HG03521 (cell line): ENCODE data around the gene XYLB.
"Not testable (repeated sequence)": the region's sequence is repeated elsewhere in the genome, so short reads cannot be mapped to it uniquely, and the experiment has no call there.

Experiments used
- ATAC-seq: cut with Tn5 transposase; IDR thresholded peaks from one replicate; pipeline ENCODE4 v1.9.1; 2021; ENCODE audit warnings: mild to moderate bottlenecking, moderate library complexity; ENCODE audit not compliant: unreplicated experiment

XYLB gene

DNA sequence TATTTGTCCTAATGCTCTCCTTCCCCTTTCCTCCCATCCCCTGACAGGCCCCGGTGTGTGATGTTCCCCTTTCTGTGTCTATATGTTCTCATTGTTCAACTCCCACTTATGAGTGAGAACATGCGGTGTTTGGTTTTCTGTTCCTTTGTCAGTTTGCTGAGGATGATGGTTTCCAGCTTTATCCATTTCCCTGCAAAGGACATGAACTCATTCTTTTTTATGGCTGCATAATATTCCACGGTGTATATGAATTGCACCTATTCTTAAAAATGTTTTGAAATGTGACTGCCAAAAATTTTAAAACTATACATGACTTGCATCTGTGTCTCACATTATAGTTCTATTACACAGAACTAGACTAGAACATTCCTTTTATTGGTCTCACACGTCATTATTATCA, 25.9 kb upstream of the XYLB start:
- not testable (repeated sequence) for ATAC-seq

DNA sequence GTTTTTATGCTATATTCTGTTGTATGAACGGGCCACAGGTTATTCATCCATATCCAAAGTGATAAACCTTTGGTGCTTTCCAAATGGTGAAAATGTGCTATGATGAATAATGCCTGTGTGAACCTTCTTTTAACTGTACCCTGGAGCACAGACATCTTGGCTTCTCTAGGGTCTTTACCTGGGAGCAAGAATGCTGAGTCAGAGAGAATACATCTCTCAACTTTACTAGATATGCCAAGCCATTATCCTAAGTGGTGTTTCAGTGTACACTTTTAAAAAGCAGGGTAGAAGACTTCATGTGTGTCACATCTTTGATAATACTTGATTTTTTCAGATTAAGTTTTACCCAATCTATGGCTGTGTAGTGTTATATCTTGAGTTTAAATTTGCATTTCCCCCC, 23.5 kb upstream of the XYLB start:
- no peak for ATAC-seq

DNA sequence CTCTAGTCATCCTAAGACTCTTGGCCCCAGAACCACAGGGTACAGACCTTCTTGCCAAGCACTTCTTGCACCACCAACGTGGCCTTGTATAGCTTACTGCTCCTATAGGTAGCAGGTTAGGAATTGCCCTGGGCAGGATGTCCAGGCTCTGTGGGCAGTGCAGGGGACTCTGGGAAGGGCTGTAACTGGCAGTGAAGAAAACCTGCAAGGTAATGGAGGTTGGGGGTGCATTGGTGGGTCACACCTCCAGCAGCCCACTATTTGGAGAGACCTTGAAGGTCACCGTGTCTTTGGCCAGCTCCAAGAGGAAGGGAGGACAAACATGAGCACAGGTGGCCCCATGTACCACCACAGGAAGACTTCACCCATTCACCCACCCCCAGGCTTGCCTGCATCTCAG, 21.3 kb upstream of the XYLB start:
- ATAC-seq: no peak

DNA sequence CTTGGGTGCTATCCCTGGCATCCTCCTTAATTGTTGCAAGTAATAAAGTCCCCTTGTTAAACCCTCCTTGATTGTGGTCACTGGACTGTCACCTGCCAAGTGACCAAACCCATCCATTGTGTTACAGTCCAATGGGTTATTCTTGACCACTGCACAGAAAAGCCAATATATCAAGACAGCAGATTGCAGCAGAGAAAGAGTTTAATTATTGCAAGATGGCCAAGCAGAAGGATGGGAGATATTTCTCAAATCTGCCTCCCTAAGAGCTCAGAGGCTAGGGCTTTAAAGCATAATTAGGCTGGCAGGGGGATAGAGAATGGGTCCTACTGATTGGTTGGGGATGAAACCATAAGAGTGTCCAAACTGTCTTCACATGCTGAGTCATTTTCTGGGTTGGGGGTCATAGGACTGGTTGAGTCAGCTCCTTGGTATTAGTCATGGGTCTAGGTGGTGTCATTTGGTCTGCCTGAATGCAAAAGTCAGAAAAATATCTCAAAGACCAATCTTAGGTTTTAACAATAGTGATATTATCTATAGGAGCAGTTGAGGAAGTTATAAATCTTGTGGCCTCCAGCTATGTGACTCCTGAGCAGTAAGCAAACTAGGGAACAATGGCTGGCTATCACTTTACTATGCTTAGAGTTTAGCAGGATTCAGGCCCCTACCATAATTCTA, 19.1 kb upstream of the XYLB start:
- ATAC-seq: no peak

DNA sequence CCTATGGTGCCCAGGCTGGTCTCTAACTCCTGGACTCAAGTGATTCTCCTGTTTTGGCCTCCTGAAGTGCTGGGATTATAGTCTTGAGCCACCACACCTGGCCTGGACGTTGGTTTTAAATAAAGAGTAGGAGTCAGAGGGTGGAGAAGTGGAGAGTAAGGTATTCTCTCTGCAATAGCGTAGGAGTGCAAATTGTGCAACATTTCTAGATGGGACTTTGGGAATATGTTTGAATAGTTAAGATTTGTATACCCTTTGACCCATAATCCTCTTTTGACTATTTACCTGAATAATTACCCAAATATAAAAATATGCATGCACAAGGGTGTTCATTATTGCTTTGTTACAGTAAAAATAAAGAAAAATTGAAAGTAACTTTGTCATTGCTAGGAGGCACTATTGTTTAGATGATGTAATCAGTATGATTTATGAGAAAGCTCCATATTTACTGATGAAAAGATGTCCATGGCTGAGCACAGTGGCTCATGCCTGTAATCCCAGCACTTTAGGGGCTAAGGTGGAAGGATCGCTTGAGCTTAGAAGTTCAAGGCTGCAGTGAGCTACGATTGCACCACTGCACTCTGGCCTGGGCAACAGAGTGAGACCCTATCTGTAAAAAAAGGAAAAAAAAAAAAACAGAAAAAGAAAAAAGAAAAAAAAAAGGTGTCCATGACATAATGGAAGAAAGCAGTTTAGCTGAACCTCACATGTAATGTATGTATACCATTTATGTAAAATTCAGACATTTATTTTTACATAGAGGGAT, 15.1 kb upstream of the XYLB start:
- ATAC-seq: no peak

DNA sequence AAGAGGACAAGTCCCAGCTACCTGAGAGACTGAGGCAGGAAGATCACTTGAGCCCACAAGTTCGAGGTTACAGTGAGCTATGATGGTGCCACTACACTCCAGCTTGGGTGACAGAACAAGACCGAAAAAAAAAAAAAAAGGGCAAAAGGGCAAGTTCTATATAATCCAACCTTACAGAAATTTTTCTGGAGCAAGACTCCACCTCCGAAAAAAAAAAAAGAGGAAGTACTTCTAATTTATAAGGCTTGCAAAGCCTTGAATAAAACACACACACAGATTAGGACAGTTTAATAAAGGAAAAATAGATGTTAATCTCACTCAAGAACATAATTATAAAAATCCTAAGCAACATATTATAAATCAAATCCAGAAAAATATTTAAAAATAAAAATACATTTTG, 14.4 kb upstream of the XYLB start:
- ATAC-seq: no peak

DNA sequence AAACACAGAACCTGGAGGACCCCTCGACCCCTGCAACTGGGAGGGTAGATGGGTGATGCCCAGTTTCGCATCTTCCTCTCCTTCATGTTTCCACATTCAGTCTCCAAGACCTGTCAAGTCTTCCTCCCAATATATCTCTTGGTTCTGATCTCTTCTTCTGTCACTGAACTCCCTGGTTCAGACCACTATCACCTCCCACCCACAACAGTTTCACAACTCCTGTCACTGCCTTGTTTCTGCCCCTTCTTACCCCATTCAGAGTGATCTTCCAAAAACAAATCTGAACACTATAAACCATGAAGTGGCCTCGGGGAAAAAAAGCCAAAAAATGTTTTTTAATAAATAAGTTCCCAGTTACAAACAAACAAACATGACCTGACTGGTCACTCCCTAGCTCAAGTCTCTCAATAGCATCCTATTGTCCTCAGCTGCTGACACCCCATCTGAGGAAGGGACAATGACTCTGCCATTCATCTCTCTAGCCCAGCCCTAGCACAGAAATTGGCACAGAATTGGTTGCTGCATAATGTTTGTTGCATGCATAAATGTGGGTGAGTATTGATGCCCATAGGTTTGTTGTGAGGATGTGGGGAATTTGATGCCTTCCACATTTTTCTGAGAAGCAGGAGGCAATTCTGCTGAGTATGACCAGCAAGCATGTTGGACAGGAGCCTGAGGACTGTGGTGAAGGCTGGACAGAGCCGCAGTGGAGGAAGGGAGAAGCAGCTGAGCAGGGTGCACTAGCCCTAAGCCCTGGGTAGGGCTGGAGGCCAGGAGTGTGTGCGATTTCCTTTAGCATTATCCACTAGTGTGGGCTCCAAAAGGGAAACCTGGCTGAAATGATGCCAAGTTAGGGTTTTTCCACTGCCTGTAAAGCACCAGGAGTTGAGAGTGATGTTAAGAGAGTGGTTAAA, 12.2 kb upstream of the XYLB start:
- ATAC-seq: no peak

DNA sequence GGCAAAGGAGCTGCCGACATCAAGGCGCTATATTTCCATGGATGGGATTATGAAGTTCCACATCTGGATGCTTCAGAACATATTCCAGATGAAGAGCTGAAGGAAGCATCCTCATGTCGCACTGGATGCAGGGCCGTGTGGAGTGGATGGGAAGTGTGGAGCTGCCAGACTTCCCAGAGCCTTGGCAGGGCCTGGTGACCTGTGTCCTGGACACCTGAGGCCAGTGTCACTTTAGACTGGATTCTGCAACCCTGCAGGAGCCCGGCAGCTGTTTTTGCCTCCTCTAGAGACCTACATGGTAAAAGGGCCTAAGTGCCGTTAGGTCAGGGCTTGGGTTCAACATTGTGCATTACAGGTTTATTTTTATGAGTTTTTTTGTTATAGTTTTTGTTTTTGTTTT, 11.3 kb upstream of the XYLB start:
- no peak for ATAC-seq

DNA sequence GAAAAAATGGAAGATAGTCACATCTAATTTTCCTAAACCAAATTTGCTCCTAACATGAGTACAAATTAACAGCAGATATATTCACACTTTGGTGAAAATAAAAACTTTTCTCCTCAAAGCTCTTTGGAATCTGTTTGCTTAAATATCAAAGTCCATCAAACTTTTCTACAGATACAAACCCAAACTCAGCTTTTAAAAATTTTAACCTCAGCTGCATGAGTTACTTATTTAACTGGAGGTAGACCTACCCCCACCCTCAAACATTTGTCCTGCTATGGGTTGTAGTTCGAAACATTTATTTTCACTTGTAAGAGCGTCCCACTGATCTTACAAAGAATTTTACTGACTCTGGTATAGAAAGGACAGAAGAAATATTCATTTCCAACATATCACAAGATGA, 8.9 kb upstream of the XYLB start:
- no peak for ATAC-seq

DNA sequence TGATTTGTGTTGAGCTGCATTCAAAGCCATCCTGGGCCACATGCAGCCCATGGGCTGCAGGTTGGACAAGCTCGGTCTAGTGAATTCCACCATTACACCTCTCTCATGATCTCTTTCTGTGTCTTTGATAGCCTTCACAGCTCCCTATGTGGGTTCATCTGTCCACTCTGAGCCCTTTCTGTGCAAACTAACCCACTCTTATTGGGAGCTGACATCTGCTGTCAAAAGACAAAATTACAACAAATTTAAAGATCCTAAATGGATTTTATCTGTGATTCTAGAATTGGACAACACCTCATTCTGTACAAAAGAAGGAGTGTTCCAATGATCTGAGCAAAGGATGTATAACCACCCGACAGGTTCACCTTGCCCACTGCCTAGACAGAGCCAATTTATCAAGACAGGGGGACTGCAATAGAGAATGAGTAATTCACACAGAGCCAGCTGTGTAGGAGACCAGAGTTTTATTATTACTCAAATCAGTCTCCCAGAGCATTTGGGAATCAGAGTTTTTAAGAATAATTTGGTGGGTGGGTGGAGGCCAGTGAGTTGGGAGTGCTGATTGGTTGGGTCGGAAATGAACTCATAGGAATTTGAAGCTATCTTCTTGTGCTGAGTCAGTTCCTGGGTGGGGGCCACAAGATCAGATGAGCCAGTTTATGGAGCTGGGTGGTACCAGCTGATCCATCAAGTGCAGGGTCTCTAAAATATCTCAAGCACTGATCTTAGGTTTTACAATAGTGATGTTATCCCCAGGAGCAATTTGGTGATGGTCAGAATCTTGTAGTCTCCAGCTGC, 2.6 kb upstream of the XYLB start:
- ATAC-seq: no peak

DNA sequence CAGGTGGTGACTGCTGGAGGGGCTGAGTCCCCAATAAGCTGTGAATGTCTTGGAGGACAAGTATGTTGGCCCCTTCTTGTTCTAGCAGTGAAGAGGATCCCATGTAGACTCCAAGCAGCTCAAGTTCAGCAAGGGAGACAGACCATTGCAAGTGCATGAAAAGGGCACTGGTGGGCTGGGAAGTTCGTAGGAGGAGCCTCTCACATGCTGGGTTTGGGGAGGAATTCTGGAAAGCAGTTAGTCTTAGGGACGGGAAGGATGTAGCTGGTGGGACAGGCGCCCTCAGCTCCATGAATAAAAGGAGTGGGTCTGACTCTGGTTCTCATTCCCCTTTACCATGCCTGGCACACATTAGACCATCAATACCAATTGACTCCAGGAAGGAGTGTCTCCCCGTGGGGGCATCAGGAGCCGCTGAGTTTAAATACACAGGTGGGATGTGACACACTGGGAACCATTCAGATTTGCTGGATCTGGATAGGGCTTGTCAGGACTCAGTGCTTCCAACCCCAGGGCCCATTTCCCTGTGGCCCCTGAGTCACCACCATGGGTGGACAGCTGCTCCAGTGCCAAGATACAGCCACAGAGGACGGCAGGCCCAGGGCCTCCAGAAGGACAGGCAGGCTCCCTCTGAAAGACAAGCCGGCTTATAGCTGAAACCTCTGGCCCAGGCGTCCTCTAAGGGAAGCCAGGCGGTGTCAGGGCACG, 552 bp upstream of the XYLB start:
- no peak for ATAC-seq

DNA sequence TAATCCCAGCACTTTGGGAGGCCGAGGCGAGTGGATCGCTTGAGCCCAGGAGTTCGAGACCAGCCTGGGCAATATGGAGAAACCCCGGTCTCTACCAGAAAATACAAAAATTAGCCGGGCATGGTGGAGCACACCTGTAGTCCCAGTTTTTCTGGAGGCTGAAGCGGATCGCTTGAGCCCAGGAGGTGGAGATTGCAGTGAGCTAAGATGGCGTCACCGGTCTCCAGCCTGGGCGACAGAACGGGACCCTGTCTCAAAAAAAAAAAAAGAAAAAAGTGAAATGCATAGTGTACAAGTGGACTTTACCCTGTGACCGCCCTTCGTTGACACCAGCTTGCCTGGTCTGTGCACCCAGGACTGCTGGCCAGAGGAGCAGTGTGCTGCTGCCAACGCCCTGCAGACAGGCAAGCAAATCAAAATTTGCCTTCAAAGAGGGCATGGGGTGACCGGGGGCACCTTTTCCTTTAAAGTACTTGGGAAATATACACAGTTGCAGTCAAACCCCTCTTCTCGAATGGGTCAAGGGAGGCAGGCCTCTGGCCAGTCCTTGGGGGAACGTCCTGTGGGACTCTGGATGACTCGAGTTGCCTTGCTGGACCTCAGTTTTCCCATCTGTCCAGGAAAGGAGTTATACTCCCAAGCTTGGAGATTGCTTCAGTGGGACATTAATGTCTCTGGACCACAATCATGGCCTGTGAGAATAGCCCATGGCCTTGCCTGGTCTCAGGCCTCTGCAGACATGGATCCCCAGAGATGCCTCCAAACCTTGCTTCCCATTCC, 1.0 kb downstream of the XYLB start:
- no peak for ATAC-seq

DNA sequence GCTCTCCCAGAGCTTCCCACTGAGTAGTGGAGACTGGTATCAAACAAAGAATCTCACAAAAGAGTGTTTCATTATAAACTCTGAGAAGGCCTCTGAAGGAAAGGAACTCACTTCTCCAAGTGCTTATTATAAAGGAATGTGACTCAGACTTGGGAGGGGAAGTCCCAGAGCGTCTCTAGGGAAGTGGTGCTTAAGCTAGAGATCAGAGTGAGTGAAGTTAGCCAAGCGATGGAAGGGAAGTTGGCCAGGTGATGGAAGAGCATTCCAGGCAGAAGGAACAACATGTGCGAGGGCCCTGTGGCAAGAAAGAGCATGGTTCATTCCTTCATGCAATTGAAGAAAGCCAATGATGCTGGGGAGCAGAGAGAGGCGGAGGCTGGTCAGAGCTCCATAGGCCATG, 2.3 kb downstream of the XYLB start:
- no peak for ATAC-seq

DNA sequence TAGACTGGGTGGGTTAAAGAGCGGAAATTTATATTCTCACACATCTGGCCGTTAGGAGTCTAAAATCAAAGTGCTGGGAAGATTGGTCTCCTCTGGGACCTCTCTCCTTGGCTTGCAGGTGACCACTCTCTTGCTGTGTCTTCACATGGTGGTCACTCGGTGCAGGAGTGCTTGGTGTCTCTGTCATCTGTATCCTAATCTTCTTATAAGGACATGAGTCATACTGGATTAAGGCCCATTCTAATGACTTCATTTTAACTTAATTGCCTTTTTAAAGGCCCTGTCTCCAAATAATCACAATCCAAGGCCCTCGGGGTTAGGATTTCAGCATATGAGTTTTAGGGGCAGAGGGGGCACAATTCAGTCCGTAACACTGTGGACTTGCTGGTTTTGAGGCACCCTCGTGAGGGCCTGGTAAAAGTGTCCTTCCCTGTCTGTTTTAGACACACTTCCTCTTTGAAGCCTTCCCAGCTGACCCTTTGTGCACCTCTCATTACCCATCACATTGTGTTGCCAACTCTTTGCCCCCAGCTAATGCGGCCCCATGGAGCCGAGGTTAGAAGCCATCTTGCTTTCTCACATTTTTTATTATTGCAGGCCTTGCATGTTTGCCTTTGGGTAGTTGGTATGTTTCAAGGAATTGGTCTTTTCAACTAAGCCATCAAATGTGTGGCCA, 3.2 kb downstream of the XYLB start:
- ATAC-seq: no peak

DNA sequence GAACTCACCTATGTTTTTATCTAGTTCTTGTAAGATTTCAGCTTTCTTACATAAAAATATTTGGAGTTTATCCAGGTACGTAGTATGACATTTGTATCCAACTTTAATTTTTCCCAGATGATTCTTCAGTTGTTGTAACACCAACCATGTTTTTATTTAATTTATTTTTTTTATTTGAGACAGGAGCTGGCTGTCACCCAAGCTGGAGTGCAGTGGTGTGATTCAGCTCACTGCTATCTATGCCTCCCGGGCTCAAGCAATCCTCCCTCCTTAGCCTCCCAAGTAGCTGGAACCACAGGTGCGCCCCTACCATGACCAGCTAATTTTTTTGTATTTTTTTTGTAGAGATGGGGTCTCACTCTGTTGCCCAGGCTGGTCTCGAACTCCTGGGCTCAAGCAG, 6.6 kb downstream of the XYLB start:
- ATAC-seq: no peak

DNA sequence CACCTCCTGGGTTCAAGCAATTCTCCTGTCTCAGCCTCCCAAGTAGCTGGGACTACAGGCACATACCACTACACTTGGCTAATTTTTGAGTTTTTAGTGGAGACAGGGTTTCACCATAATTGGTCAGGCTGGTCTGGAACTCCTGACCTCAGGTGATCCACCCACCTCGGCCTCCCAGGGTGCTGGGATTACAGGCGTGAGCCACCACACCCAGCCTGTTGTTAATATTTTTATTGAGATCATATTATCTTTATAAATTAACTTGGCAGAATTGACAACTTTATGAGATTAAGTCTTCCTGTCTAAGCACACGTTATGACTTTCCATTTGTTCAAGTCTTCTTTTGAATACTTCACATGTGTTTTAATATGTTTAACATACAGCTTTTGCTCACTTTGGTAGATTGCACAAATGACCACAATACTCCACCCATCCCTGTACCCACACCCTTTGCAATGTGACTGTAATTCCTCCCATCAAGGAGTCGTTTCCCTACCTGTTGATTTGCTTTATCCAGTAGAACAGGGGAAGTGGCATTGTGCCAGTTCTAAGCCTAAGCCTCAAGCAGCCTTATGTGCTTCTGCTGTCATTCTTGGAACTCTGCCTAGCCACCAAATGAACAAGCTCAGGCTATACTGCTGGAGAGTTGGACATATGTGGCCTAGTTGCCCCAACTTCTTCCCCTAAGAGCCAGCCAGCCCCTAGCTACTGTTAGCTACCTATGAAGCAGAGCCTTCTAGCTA, 8.2 kb downstream of the XYLB start:
- no peak for ATAC-seq

DNA sequence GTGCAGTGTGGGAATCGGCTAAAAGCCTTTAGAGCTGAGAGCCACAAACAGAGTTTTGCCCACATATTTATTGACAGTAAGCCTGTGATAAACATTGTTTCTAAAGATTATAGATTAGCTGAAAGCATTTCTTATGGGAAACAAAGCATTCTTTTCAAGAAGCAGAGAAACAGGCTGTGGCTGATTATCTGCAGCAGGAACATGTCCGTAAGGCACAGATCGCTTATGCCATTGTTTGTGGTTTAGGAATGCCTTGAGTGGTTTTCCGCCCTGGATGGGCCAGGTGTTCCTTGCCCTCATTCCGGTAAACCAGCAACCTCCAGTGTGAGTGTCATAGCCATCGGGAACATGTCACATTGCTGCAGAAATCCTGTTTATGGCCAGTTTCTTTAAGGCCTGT, 12.5 kb downstream of the XYLB start:
- no peak for ATAC-seq

DNA sequence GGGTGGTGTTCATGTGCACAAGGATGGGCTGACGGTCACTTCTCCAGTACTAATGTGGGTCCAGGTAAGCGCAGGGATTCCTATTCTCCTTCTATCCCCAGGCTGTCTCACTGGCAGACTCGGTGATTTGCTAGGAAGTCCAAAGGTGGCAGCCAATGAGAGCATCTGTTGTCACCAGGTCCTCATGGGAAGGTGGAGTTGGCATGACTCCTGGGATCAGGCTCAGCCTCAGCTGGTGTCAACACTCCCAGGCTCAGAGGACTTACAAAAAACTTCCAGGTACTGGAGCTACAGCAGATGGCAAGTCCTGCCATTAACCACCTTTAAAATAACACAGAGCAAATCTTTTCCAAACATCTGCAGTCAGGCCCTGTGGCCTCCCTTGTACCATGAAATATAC, 13.8 kb downstream of the XYLB start:
- ATAC-seq: no peak
